8988T (cell line): Measurements from ENCODE around the gene STRIP2.
"Not testable (repeated sequence)": the region's sequence is repeated elsewhere in the genome, so short reads cannot be mapped to it uniquely, and the experiment has no call there.

Experiments used
- DNase-seq: peaks from one replicate; pipeline ENCODE4 v3.0.0; 2011

Gene STRIP2, protein sequence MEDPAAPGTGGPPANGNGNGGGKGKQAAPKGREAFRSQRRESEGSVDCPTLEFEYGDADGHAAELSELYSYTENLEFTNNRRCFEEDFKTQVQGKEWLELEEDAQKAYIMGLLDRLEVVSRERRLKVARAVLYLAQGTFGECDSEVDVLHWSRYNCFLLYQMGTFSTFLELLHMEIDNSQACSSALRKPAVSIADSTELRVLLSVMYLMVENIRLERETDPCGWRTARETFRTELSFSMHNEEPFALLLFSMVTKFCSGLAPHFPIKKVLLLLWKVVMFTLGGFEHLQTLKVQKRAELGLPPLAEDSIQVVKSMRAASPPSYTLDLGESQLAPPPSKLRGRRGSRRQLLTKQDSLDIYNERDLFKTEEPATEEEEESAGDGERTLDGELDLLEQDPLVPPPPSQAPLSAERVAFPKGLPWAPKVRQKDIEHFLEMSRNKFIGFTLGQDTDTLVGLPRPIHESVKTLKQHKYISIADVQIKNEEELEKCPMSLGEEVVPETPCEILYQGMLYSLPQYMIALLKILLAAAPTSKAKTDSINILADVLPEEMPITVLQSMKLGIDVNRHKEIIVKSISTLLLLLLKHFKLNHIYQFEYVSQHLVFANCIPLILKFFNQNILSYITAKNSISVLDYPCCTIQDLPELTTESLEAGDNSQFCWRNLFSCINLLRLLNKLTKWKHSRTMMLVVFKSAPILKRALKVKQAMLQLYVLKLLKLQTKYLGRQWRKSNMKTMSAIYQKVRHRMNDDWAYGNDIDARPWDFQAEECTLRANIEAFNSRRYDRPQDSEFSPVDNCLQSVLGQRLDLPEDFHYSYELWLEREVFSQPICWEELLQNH

GRCh38 chr7:129433847-129434674 lies at the start of gene STRIP2:
TSS of gene STRIP2 (plus strand) at chr7:129434432. CDS start at chr7:129434473, 41 bp downstream.
- DNase-seq: peak; percentile 61

- no peak for DNase-seq
Observed at GRCh38 chr7:129385116-129385515, 49.1 kb upstream of the STRIP2 start.

GRCh38 chr7:129385598-129385997 lies 48.6 kb upstream of the STRIP2 start:
- DNase-seq: no peak

GRCh38 chr7:129386506-129386905 lies 47.7 kb upstream of the STRIP2 start:
- no peak for DNase-seq

DNA sequence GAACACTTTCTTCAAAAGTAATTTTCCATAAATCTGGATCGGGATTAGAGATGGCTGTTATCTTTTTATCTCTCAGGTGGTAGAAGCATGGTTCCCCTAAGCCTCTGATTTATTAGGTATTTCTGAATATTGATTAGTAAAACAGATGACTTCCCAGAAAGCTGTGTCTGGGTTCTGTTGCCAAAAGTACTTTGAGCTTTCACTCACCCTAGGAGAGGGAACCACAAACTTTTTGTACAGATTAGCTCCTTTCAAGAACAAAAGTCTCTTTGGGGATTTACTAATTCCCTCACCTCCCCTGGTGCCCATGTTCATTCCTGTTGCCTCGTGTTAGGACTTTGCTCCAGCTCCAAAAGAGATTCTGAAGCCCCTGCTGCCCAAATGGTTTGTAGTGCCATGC lies 46.7 kb upstream of the STRIP2 start:
- no peak for DNase-seq

GRCh38 chr7:129388333-129389098 lies 45.7 kb upstream of the STRIP2 start:
- DNase-seq: no peak

- no peak for DNase-seq
Observed at GRCh38 chr7:129389829-129390228, 44.4 kb upstream of the STRIP2 start.

- DNase-seq: no peak
Observed at GRCh38 chr7:129390314-129390713, 43.9 kb upstream of the STRIP2 start.

- DNase-seq: no peak
Observed at GRCh38 chr7:129391546-129392171, 42.6 kb upstream of the STRIP2 start.

DNA sequence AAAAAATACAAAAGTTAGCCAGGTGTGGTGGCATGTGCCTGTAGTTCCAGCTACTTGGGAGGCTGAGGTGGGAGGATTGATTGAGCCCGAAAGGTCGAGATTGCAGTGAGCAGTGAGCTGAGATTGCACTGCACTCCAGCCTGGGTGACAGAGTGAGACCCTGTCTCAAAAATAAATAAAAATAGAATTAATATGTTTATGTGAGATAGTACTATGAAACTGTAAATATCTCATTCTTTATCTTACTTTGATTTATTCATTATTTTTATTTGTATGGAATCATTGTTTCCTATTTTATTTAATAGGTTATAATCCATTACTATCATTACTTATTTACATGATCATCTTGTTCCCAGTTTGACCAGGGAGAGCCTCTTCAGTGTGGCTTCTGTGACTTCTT lies 41.0 kb upstream of the STRIP2 start:
- no peak for DNase-seq

DNA sequence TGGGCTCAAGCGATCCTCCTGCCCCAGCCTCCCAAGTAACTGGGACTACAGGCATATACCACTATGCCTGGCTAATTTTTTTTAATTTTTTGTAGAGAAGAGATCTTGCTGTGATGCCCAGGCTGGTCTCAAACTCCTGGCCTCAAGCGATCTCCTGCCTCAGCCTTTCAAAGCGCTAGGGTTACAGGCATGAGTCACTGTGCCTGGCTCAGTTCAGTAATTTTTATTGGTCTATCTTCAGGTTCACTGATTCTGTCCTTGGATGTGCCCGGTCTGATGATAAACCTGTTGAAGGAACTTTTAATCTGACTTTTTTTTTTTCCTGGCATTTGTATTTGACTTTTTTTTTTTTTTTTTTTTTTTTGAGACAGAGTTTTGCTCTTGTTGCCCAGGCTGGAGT lies 40.1 kb upstream of the STRIP2 start:
- no peak for DNase-seq

- DNase-seq: no peak
Observed at GRCh38 chr7:129394982-129395914, 39.0 kb upstream of the STRIP2 start.

GRCh38 chr7:129401228-129401966 lies 32.8 kb upstream of the STRIP2 start:
- no peak for DNase-seq

DNA sequence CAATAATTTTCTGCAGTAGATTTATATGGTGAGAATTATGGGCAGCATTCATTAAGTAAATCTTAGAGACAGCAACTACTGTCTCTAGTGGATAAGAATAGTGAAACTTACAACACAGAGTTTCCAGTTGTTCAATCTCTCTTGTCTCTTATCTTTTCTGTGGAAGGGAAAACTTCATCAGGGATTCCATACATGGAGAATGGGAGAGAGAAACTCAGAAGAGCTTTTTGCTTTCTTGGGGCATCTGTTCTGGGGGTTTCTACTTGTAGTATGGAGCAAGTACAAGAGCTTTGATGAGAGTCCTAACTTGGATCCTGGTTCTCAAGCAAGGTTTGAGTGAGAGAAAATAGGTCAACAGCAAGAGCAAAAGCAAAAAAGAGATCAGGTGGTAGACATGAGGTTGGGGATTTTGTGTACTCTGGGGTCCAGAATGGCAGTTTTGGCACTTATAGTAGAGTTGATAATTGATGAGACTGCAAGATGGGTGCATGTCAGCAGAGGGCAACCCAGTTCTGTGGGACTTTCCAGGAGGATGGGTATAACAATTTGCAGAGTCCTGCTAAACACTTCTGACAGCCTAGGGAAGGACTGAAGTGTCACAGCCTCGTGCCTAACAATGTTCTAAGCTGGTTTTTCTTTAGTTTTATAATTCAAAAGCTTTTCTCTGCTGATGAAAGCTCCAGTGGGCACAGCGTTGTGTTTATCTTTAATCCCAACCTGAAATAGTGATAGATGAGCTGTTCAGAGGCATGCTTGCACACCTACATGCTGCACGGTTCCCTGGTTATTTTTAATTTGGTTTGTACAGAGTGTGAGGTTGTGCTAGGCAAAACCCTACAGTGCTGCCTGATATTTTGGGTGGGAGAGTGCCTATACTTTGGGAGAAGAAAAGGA lies 32.0 kb upstream of the STRIP2 start:
- no peak for DNase-seq

GRCh38 chr7:129405527-129405926 lies 28.7 kb upstream of the STRIP2 start:
- DNase-seq: no peak

- not testable (repeated sequence) for DNase-seq
Observed at GRCh38 chr7:129410238-129410637, 24.0 kb upstream of the STRIP2 start.

DNA sequence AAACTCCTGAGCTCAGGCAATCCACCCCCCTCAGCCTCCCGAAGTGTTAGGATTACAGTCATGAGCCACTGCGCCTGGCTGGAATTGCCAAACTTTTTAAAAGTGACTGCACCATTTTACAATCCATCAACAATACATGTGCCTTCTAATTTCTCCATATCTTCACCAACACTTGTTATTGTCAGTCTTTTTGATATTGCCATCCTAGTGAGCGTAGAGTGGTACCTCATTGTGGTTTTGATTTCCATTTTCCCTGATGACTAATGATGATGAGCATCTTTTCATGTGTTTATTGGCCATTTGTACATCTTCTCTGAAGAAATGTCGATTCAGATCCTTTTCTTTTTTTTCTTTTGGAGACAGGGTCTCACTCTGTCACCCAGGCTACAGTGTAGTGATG lies 21.7 kb upstream of the STRIP2 start:
- no peak for DNase-seq

DNA sequence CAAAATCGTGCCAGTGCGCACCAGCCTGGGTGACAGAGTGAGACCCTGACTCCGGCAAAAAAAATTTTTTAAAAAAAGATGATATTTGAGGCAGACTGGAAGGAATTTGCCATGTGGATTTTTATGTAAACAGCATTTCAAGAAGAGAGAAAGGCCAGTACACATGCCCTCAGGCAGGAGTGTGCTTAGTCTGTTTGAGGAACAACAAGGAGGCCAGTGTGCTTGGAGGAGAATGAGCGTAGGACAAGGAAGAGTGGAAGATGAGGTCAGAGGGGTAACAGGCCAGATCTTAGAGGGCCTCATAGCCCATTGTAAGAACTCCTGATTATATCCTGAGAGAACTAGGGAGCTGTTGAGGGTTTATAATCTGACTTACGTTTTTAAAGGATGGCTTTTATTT lies 17.2 kb upstream of the STRIP2 start:
- no peak for DNase-seq

DNA sequence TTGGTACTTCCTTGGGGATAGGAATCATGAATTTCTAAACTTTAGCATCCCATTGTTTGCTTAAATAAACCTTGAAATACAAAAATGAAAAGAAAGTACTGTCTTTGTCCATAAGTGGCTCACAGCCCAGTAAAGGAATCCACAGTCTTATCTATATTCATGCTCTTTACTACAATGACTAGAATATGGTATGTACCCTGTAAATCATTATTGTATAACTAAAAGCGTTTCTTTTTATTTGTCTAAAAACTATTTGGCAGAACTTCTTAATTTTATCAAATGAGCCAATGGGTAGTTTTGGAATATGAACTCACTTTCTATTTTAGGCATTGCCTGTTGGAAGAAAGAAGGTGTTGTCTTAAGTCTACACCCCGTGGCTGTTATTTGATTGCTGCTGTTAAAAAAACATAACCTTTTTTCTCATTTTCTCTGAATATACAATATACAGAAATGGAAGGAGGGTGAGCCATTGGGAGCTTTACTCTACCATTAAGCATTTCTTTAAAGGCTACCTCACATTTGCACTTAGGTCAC lies 12.4 kb upstream of the STRIP2 start:
- no peak for DNase-seq
